K562 (cell line): Measurements from ENCODE around the gene CCT3. TPM values are rescaled to one million over a fixed set of nuclear protein-coding genes. Genes with fewer than 3 reads are reported as not detected.
A peak's percentile ranks its signal among the peaks of the same experiment; 100 is the strongest.

Experiments used
- ADNP ChIP-seq: fragments of 200-800 bp; sonication (Bioruptor generic); IDR thresholded peaks from 2 replicates; pipeline ENCODE4 v1.6.1; 2016; ENCODE audit warnings: missing genetic modification characterization, missing compliant biosample characterization
- ARID2 ChIP-seq: fragments of 450-650 bp; IDR thresholded peaks from 2 replicates; pipeline ENCODE4 v1.6.1; 2017; ENCODE audit warnings: antibody characterized with exemption, mild to moderate bottlenecking
- BRF2 ChIP-seq: IDR thresholded peaks from 3 replicates; pipeline ENCODE4 v1.6.1; 2011; ENCODE audit warnings: borderline replicate concordance, mild to moderate bottlenecking; ENCODE audit not compliant: insufficient read length, insufficient read depth
- CC2D1A ChIP-seq: fragments of 450-650 bp; IDR thresholded peaks from 2 replicates; pipeline ENCODE4 v1.6.1; 2017; ENCODE audit warnings: mild to moderate bottlenecking
- DEAF1 ChIP-seq: fragments of 450-650 bp; formaldehyde crosslinking; IDR thresholded peaks from 2 replicates; pipeline ENCODE4 v1.4.0; 2020; ENCODE audit warnings: mild to moderate bottlenecking, moderate library complexity
- MYNN ChIP-seq, 2 experiments: sonication (generic); formaldehyde crosslinking in 1 of 2; IDR thresholded peaks; 2 replicates each; pipeline versions ENCODE4 v1.5.0 to v1.6.1; 2016 to 2020; ENCODE audit warnings: antibody characterized with exemption in 1 of 2, missing genetic modification reagents in 1 of 2
- RAD21 ChIP-seq, 2 experiments: fragments of 250-450 bp in 1 of 2; fragments of 450-650 bp in 1 of 2; sonication (Bioruptor Pico) in 1 of 2; formaldehyde crosslinking in 1 of 2; IDR thresholded peaks in 1 of 2; conservative IDR thresholded peaks in 1 of 2; 2 replicates each; pipeline versions ENCODE4 v1.4.0 to v1.8.0; 2020 to 2022; ENCODE audit warnings: mild to moderate bottlenecking in 2 of 2, moderate library complexity in 1 of 2
- REST ChIP-seq, 2 experiments: fragments of 450-650 bp; formaldehyde crosslinking in 1 of 2; IDR thresholded peaks; 2 replicates each; pipeline versions ENCODE4 v1.4.0 to v1.6.1; 2014 to 2020; ENCODE audit warnings: mild to moderate bottlenecking in 2 of 2, borderline replicate concordance in 1 of 2, low read depth in 1 of 2
- TFAP4 ChIP-seq: sonication (generic); formaldehyde crosslinking; IDR thresholded peaks from 2 replicates; pipeline ENCODE4 v1.8.0; 2022; ENCODE audit warnings: missing genetic modification reagents, mild to moderate bottlenecking, moderate library complexity, borderline replicate concordance
- XRCC5 ChIP-seq: fragments of 200-400 bp; formaldehyde crosslinking; IDR thresholded peaks from 2 replicates; pipeline ENCODE4 v1.6.1; 2017; ENCODE audit warnings: low read depth, mild to moderate bottlenecking, low read length
- ZBTB7A ChIP-seq: IDR thresholded peaks from 2 replicates; pipeline ENCODE4 v1.6.1; 2011; ENCODE audit warnings: low read depth, mild to moderate bottlenecking, low read length, moderate library complexity, borderline replicate concordance; ENCODE audit not compliant: control insufficient read depth
- polyA plus RNA-seq, 8 experiments: library from polyadenylated mRNA; depleted of rRNA in 4 of 8; stranded (reverse) in 5 of 8; unstranded in 3 of 8; fragments of >200 nt; fragmentation: Nextera tagmentation in 2 of 8; fragmentation: Illumina TruSeq in 1 of 8; extraction: Ambion mirVana in 2 of 8; extraction: Trizol in 1 of 8; gene quantifications; 2 replicates each; pipeline versions ENCODE4 v1.2.1 to v1.2.3, GENCODE V29; 2011 to 2014; ENCODE audit warnings: inconsistent platforms in 1 of 8, missing spikeins in 1 of 8
- total RNA-seq, 7 experiments: library from RNA; depleted of rRNA in 6 of 7; stranded (reverse); fragments of >200 nt in 6 of 7; fragmentation: Illumina TruSeq in 2 of 7; extraction: Trizol in 2 of 7; gene quantifications; 2 replicates each; pipeline versions ENCODE4 v1.2.1 to v1.2.3, GENCODE V29; 2011 to 2021; ENCODE audit warnings: low replicate concordance in 1 of 7

Gene CCT3
- total and polyA plus RNA-seq, 9 of the 15 experiments (the other 6 are each of a cell fraction or from before 2014, with no cell fraction given): 475 to 1,167 (median 610) TPM

GRCh38 chr1:156385534-156386031 is 47.5 kb upstream of the CCT3 start (continued):
- TF ChIP-seq BRF2 (no peak), ARID2 (peak; percentile 97), REST (IDR thresholded peaks at IDR 0.05; ENCODE audit: borderline replicate concordance) (peak; percentile 93), REST (CRISPR knock-in tag; IDR thresholded peaks at IDR 0.05; ENCODE audit: low read depth) (no peak), XRCC5 (0 out of 2 replicates have a peak, but pooled peaks have one; percentile 44), MYNN (IDR thresholded peaks at IDR 0.05) (no peak), MYNN (CRISPR knock-in tag; IDR thresholded peaks at IDR 0.05) (no peak), RAD21 (CRISPR knock-in tag; conservative IDR thresholded peaks at IDR 0.05 in 1 of 2, IDR thresholded peaks at IDR 0.05 in 1 of 2) (peak; percentile 96 to 99), DEAF1 (CRISPR knock-in tag) (peak; percentile 95), CC2D1A (peak; percentile 87), ZBTB7A (peak; percentile 100), TFAP4 (CRISPR knock-in tag) (0 out of 2 replicates have a peak, but pooled peaks have one; percentile 12), ADNP (tag) (no peak)
